Heart left ventricle (tissue), 13 donors: ENCODE measurements around the gene HEPN1.

Experiments used
- CTCF ChIP-seq, 12 donors: fragments of 200-600 bp; sonication (generic) in 4 of 12; IDR thresholded peaks; one replicate each; pipeline versions ENCODE4 v1.5.0 to v1.8.0; 2018 to 2022; ENCODE audit warnings: antibody characterized with exemption in 12 of 12, mild to moderate bottlenecking in 5 of 12
- POLR2A ChIP-seq, 2 donors: fragments of 450-650 bp; IDR thresholded peaks; one replicate each; pipeline ENCODE4 v1.6.1; 2017; ENCODE audit warnings: antibody characterized with exemption in 2 of 2, mild to moderate bottlenecking in 2 of 2, moderate library complexity in 2 of 2
- donor health status: ischemic (EF 13 %, LVEDD 7.1; RV severe dilation, severe dysfunction).
- donor health status: DM: no; HTN: yes; CAD: no.
- donor health status: DM: no; HTN: no; CAD: no.
- donor health status: ischemic (EF 25% LVEDD 6.9; RV normal size, moderate dysfunction).
- donor health status: ischemic (EF 25% LVEDD 5.7; RV mildly dilated, moderate dysfunction).
- donor health status: ischemic (EF 35%, LVEDD 5.7; RV mildly dilated, moderate dysfunction).
- donor health status: nonischemic (EF 11% LVEDD 7.7; RV severe dilation, severe dysfunction).
- donor health status: DM: yes; HTN: yes; CAD: no.
- donor health status: PGD.
- donor health status: ischemic (EF 29% LVEDD 5.4; RV normal size, mild dysfunction).
- donor health status: nonischemic (EF 23%, LVEDD 6.1; RV moderate dilation, normal function).

- TF ChIP-seq CTCF (IDR thresholded peaks at IDR 0.05) (no peak), POLR2A (IDR thresholded peaks at IDR 0.05) (no peak)
Measured at GRCh38 chr11:124920356-124920755, 1.3 kb downstream of the HEPN1 start.
